Loucy (cell line): Measurements from ENCODE around the gene RELA.

Experiments used
- H2AFZ ChIP-seq: fragments of 200-600 bp; sonication (generic); 2 replicates; pipeline ENCODE4 v1.6.0; 2016; ENCODE audit warnings: antibody characterized with exemption, mild to moderate bottlenecking, low read length, moderate library complexity
- H3F3A ChIP-seq: fragments of 200-600 bp; 2 replicates; pipeline ENCODE4 v1.6.0; 2016; ENCODE audit warnings: antibody characterized with exemption, low read depth, mild to moderate bottlenecking
- H3K27me3 ChIP-seq: fragments of 200-600 bp; sonication (generic); 2 replicates; pipeline ENCODE4 v1.6.1; 2014; ENCODE audit warnings: low read length, mild to moderate bottlenecking; ENCODE audit not compliant: insufficient read depth, poor library complexity, severe bottlenecking
- H3K36me3 ChIP-seq: fragments of 200-600 bp; sonication (generic); 2 replicates; pipeline ENCODE4 v1.6.1; 2016; ENCODE audit warnings: low read length; ENCODE audit not compliant: insufficient read depth
- H3K4me1 ChIP-seq: fragments of 200-600 bp; sonication (generic); 2 replicates; pipeline ENCODE4 v1.5.1; 2014; ENCODE audit warnings: low read length, mild to moderate bottlenecking; ENCODE audit not compliant: insufficient read depth, poor library complexity, severe bottlenecking
- H3K4me2 ChIP-seq: fragments of 200-600 bp; sonication (generic); 2 replicates; pipeline ENCODE4 v1.6.0; 2014; ENCODE audit warnings: antibody characterized with exemption, low read length, low read depth, mild to moderate bottlenecking; ENCODE audit not compliant: poor library complexity, severe bottlenecking
- H3K4me3 ChIP-seq: fragments of 200-600 bp; sonication (generic); 2 replicates; pipeline ENCODE4 v1.5.1; 2014; ENCODE audit warnings: low read length, mild to moderate bottlenecking, mixed read lengths; ENCODE audit not compliant: poor library complexity, severe bottlenecking
- H3K79me2 ChIP-seq: fragments of 200-600 bp; sonication (generic); 2 replicates; pipeline ENCODE4 v1.6.1; 2014; ENCODE audit warnings: low read length; ENCODE audit not compliant: insufficient read depth
- H3K9ac ChIP-seq: fragments of 200-600 bp; sonication (generic); 2 replicates; pipeline ENCODE4 v1.6.0; 2014; ENCODE audit warnings: mild to moderate bottlenecking, low read depth, low read length, moderate library complexity; ENCODE audit not compliant: poor library complexity, severe bottlenecking
- H3K9me2 ChIP-seq: fragments of 200-600 bp; sonication (generic); replicated peaks from 2 replicates; pipeline ENCODE4 v1.6.1; 2016; ENCODE audit warnings: low read depth, low read length, mixed read lengths
- H3K9me3 ChIP-seq: fragments of 200-600 bp; sonication (generic); 2 replicates; pipeline ENCODE4 v1.6.1; 2014; ENCODE audit warnings: mild to moderate bottlenecking, antibody characterized with exemption, low read length, low read depth; ENCODE audit not compliant: insufficient read depth
- H4K20me1 ChIP-seq: fragments of 200-600 bp; sonication (generic); 2 replicates; pipeline ENCODE4 v1.6.0; 2014; ENCODE audit warnings: antibody characterized with exemption, low read length, mild to moderate bottlenecking; ENCODE audit not compliant: insufficient read depth, poor library complexity, severe bottlenecking
- CTCF ChIP-seq: fragments of 200-600 bp; sonication (generic); conservative IDR thresholded peaks from 2 replicates; pipeline ENCODE4 v1.5.1; 2014; ENCODE audit warnings: mild to moderate bottlenecking, antibody characterized with exemption, low read length
- EZH2phosphoT487 ChIP-seq: fragments of 200-600 bp; IDR thresholded peaks from 2 replicates; pipeline ENCODE4 v1.6.1; 2018; ENCODE audit warnings: antibody characterized with exemption, mild to moderate bottlenecking, moderate library complexity, borderline replicate concordance

Gene RELA

GRCh38 chr11:65606876-65607613, 55.7 kb downstream of the RELA start:
- Histone ChIP-seq H3F3A (no peaks in the 10 kb centered on the region), H2AFZ (no peak overlapping the region), H4K20me1 (peaks cover 22% of the 10 kb centered on the region), H3K9me2 (no peaks in the 10 kb centered on the region), H3K36me3 (peaks cover 41% of the 10 kb centered on the region; the same call in 1 of the 2 replicates), H3K4me2 (no peak overlapping the region), H3K79me2 (peaks cover 42% of the 10 kb centered on the region), H3K9me3 (no peaks in the 10 kb centered on the region), H3K4me1 (peaks cover 29% of the 10 kb centered on the region), H3K4me3 (no peak overlapping the region), H3K9ac (no peak overlapping the region), H3K27me3 (no peaks in the 10 kb centered on the region)
- TF ChIP-seq EZH2phosphoT487 = no peak
- TF ChIP-seq CTCF = no peak

- TF ChIP-seq CTCF = no peak
- no peak for TF ChIP-seq EZH2phosphoT487
- Histone ChIP-seq H3F3A (no peaks in the 10 kb centered on the region), H3K9ac (no peak overlapping the region), H3K27me3 (no peaks in the 10 kb centered on the region), H2AFZ (no peak overlapping the region), H4K20me1 (no peaks in the 10 kb centered on the region), H3K9me3 (no peaks in the 10 kb centered on the region), H3K4me2 (no peak overlapping the region), H3K9me2 (no peaks in the 10 kb centered on the region), H3K79me2 (peaks cover 14% of the 10 kb centered on the region; the same call in 1 of the 2 replicates), H3K4me1 (peaks cover 3% of the 10 kb centered on the region), H3K4me3 (no peak overlapping the region), H3K36me3 (peaks cover 41% of the 10 kb centered on the region; the same call in 1 of the 2 replicates)
Measured at GRCh38 chr11:65604258-65604657, 58.5 kb downstream of the RELA start.
